GM21529 (cell line): ENCODE results near the gene HDGF.

Experiments used
- ATAC-seq: cut with Tn5 transposase; IDR thresholded peaks from one replicate; pipeline ENCODE4 v1.9.1; 2021; ENCODE audit not compliant: unreplicated experiment

HDGF gene

GRCh38 chr1:156725683-156726280 lies 25.7 kb downstream of the HDGF start:
- peak; percentile 35 for ATAC-seq

DNA sequence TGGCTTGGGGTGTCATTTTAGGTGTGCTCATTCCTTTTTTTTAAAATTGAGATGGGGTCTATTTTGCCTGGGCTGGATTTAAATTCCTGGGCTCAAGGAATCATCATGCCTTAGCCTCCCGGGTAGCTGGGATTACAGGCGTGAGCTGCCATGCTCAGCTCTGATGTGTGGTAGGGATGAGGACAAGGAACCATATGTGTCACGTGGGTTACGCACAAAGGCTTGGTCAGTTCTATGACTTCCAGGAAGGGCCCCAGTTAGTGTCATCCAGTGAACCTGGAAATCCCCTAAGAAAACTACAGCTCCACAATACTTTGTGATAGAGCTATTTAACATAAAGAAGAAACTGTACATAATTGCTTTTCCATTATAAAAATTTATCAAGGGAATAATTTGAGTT lies 29.9 kb downstream of the HDGF start:
- no peak for ATAC-seq

- ATAC-seq, result no peak
Measured at GRCh38 chr1:156721131-156721530, 30.3 kb downstream of the HDGF start.

GRCh38 chr1:156717351-156717750 lies 34.1 kb downstream of the HDGF start:
- ATAC-seq, result no peak

DNA sequence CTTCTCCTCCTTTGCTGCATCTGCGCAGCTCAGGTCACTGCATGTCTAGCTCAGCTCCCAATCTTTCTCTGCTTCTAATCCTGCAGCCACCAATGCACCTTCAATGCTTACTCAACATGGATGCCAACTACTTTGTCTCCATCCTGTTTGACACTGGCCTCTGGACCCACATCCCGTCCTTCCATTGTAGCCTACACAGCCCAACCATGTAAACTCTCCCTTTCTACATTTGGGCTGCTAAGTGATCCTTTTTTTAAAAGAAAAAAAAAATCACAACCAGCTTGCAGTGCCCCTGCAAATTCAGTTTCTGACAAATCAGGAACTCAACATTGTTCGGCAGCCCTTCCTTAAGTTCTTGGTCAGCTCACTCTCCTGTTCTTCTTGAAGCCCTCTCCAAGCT lies 36.6 kb downstream of the HDGF start:
- no peak for ATAC-seq

DNA sequence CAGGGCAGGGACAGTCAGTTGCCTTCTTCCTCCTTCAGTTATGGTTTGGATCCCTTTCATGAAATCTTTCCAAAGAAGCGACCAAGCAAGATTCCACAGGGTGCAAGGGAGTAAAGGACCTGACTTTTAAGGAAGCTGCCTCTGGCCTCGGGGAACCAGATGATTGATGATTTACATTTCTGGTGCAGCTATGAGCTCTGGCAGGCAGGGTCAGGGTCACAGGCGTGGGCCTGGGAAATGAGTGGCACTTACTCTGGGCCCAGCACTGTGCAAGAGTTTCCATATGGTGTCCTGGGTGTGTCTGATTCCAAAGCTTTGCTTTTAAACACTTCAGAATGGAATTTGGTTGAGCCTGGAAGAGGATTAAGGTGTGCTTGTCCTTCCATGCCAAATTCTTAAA lies 38.8 kb downstream of the HDGF start:
- no peak for ATAC-seq

DNA sequence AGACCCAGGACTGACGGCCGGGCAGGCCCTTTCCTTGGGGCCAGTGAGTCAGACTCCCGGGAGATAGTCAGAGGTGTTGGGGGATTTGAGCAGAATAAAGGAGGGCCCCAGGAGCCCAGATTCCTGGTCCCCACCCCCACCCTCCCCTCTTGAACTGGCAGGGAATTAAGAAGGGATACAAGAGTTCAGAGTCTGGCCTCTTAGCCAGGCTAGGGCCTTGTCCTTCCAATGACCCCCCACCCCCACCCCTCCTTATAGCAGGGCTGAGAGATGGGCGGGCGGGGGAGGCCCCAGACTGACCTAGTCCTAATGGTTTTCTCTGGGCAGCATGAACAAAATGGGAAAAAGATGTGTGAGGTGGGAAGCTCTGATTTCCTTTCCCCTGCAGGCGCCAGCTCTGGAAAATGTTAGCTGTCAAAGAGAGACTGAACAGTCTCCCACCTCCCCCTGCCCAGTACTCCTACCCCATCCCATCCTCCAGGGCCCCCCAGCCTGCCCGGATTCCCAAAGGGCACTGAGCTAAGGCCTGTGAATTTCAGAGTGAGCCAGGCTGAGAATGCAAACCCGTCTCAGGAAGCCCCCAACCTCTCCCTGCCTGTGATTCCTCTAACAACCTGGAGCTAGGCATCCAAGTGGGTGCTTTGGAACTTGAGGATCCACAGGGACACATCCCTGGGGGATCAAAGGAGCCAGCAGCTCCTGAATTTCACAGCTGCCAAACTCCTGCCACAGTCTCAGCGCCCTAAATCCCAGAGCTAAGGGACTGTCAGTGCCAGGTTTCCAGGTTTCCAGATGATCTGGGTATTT lies 40.3 kb downstream of the HDGF start:
- no peak for ATAC-seq

DNA sequence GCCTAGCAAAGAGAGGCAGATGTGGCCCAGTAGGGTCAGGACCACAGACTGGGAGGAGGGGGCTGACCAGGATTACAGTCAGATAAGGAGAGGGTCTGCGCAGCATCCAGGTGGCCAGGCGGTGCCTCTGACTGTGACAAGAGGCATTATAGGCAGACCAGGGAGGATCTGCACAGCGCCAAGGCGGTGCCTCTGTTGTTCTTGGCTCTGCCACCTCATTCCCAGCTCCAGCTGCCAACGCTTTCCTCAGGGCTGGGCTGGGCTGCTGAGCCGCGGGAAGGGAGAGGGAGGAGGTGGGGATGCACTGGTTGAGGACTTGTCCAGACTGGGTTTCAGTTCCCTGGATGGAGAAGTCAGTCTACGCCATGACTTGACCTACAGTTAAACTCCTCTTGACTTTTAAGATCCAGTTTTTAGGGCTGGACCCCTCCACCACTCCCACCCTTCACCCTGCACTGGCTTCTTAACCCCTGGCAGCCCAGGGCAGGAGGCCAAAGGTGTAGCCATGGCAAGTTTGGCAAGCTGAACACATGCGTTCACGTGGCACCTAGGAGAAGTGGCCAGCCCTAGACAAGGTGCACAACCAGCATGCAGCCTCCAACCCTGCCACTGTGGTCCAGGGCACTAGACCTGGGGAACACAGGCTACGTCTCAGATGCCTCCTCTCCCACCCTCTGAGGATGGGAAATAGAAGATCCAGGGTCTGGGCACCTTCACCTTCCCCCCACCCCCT lies 41.6 kb downstream of the HDGF start:
- no peak for ATAC-seq

GRCh38 chr1:156709031-156709430 lies 42.4 kb downstream of the HDGF start:
- ATAC-seq, result no peak

GRCh38 chr1:156708218-156708661 lies 43.2 kb downstream of the HDGF start:
- no peak for ATAC-seq

DNA sequence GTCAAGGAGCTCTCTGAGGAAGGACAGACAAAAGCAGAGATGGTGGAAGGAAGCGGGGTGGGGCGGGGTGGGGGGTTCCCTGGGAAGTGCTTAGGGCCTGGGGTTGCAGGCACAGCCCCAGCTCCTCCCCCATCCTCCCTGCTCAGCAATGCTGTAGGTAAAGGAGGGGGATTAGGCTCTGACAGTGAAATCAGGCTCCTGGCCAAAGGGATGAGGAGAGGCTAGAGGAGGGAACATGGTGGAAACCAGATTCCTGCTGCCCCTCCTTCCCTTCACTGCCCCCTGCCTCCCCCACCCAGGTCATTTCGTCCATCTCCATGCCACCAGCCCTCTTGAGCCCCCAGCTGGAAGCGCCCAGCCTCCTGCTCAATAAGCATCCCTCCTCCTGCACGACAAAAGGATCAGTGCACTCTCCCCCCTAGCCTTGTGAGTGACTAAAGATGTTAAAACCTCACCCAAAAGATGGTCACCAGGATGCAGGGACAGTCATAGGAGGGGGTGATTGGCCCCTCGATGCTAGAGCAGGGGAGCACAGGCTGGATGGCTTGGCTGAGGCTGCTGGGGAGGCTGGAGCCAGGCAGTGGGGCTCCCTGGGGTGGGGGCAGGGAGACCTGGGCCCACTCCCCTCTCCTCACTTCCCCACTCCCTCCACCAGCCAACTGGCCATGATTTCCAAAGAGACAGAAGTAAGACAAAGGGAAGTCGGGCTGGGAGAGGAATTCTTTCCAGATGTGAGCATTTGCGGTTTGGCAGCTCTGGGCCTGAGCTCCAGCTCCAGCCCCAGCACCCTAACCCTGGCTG lies 43.9 kb downstream of the HDGF start:
- no peak for ATAC-seq

GRCh38 chr1:156706657-156707416 lies 44.6 kb downstream of the HDGF start:
- ATAC-seq, result no peak

- ATAC-seq, result no peak
Measured at GRCh38 chr1:156705918-156706656, 45.4 kb downstream of the HDGF start.

DNA sequence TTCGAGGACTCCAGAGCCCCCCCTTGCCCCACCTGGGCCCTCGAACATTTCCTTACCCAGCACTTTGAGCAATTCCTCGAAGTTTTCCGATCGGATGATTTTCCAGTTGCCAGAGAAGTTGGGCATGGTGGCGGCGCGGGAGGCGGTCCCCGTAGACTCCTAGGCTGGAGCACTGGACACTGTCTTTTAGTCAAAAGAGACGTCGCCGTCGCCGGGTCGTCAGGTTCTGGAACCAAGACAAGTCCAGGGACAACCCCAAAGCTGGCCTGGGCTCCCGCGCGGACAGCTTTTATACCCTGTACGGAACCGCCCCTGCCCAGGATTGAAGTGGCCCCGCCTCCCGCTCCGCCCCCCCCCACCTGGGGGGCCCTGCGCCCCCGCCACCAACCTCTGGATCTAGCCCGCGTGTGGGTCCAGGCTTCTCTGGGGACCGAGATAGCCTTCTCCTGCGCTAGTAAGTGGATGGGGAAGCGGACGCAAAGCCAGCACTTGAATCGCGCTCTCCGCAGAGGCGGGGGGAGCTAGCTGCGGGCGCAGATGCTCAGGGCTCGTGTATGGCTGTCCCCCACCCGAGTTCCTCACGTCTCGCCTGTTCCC lies 46.1 kb downstream of the HDGF start, which contains the start of gene CRABP2:
TSS of gene CRABP2 (minus strand) at position 263 of the 597 bp plus-strand sequence. CDS start at position 126, 137 bp downstream.
- no peak for ATAC-seq

DNA sequence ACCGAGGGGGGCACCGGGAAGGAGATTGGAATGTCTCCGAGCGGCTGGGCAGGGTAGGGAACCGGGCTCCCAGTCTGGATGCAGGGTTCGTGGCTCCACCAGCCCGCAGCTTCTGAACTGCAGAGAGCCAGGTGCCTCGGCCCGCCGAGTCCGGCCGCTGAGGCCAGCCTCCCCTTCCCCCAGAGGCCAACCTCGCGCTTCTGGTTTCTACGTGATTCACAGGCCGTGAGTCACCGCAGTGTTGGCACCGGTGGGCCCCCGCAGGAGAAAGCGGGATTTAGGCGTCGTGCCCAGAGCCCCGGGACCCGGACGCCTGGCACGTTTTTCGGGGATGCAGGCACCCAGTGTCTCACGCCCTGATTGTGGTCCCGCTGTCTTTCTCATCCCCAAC lies 46.5 kb downstream of the HDGF start:
- no peak for ATAC-seq

DNA sequence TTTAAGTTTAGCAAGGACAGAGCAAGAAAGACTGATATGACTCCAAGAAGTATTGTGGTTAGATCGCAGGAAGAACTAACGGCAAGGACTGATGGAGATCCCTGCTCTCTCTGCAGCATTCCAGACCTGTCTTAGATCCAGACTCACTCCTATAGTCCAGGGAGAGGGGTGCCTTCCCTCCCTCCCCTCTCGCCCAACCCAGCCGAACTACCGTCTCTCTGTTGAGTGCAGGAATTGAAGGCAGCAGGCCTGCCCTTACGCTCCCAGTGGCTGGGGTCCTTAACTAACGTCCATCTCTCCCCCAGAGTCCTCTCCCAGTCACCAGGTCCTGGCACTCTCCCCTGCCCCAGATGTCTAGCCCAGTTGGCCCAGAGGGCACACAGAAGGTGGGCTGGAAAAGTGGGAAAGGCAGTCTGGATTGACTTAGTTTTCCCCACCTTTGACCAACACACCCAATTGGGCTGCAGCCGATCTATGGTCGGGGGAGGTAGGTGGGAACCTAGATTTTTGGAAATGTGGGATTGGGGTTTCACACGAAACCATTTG lies 47.2 kb downstream of the HDGF start:
- no peak for ATAC-seq

GRCh38 chr1:156703741-156704140 lies 47.7 kb downstream of the HDGF start:
- no peak for ATAC-seq

DNA sequence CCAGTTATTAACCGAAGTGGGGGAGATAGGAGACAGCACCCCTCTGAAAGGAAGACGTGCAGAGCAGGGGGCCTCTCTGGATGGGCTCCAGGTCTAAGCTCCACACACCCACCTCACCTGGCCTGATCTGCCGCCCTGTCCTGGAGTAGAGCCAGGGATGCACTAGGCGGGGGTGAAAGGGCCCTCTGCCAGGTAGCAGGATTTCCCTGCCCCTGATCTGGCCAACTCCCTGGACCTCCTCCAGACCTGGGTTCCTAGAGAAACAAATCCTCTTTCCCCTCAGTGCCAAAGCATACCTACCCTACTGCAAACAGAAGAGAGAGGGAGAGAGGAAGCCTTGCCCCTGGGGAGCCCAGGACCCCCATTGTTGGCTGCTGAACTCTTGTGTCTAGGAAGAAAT lies 48.1 kb downstream of the HDGF start:
- no peak for ATAC-seq
